Fibroblast of lung (primary cell): ENCODE data around the gene TCF4. TPM values are rescaled to one million over a fixed set of nuclear protein-coding genes. Genes with fewer than 3 reads are reported as not detected.

ENCODE experiments used
- DNase-seq, 2 donors: peaks; one replicate each; pipeline versions ENCODE4 v3.0.0 to v3.0.0-alpha.2; 2010; ENCODE audit warnings: low read depth in 2 of 2
- H2AFZ ChIP-seq: 2 replicates; pipeline ENCODE4 v1.5.1; 2012; ENCODE audit warnings: low read length, control low read depth, inconsistent platforms
- H3K27ac ChIP-seq: 2 replicates; pipeline ENCODE4 v1.5.1; 2011; ENCODE audit warnings: low read length, control low read depth; ENCODE audit not compliant: insufficient read depth
- H3K27me3 ChIP-seq: 2 replicates; pipeline ENCODE4 v1.5.1; 2011; ENCODE audit warnings: mild to moderate bottlenecking, low read length; ENCODE audit not compliant: control insufficient read depth, insufficient read depth
- H3K36me3 ChIP-seq: 2 replicates; pipeline ENCODE4 v1.5.1; 2011; ENCODE audit warnings: low read length; ENCODE audit not compliant: control insufficient read depth, insufficient read depth
- H3K4me1 ChIP-seq: 2 replicates; pipeline ENCODE4 v1.5.1; 2011; ENCODE audit warnings: low read length; ENCODE audit not compliant: control insufficient read depth, insufficient read depth; ENCODE audit errors: extremely low read depth
- H3K4me2 ChIP-seq: 2 replicates; pipeline ENCODE4 v1.5.1; 2011; ENCODE audit warnings: low read length, control low read depth; ENCODE audit not compliant: insufficient read depth; ENCODE audit errors: extremely low read depth
- H3K4me3 ChIP-seq, 4 experiments: fragments of 200-600 bp in 1 of 4; sonication (generic) in 1 of 4; replicated peaks in 1 of 4; 2 replicates each; pipeline ENCODE4 v1.5.1; 2011 to 2016; ENCODE audit warnings: low read length in 4 of 4, low read depth in 3 of 4, mild to moderate bottlenecking in 3 of 4, control low read depth in 2 of 4, inconsistent platforms in 1 of 4, mixed read lengths in 1 of 4; ENCODE audit not compliant: insufficient read depth in 1 of 4; ENCODE audit errors: control extremely low read depth in 1 of 4
- H3K79me2 ChIP-seq: 2 replicates; pipeline ENCODE4 v1.5.1; 2012; ENCODE audit warnings: mild to moderate bottlenecking, low read length, inconsistent platforms; ENCODE audit not compliant: control insufficient read depth, insufficient read depth
- H3K9ac ChIP-seq: 2 replicates; pipeline ENCODE4 v1.5.1; 2011; ENCODE audit warnings: mild to moderate bottlenecking, low read length, control low read depth; ENCODE audit not compliant: insufficient read depth
- H3K9me3 ChIP-seq: 2 replicates; pipeline ENCODE4 v1.5.1; 2012; ENCODE audit warnings: low read depth, low read length; ENCODE audit not compliant: control insufficient read depth, insufficient read depth
- H4K20me1 ChIP-seq: 2 replicates; pipeline ENCODE4 v1.5.1; 2011; ENCODE audit warnings: low read length; ENCODE audit not compliant: control insufficient read depth, insufficient read depth; ENCODE audit errors: extremely low read depth
- CTCF ChIP-seq, 2 donors: IDR thresholded peaks in 1 of 2; conservative IDR thresholded peaks in 1 of 2; 1 replicate in 1 of 2; 2 replicates in 1 of 2; pipeline ENCODE4 v1.5.1; 2011 to 2012; ENCODE audit warnings: low read length in 2 of 2, control low read depth in 1 of 2, inconsistent platforms in 1 of 2, low read depth in 1 of 2, mild to moderate bottlenecking in 1 of 2
- EZH2 ChIP-seq: IDR thresholded peaks from 2 replicates; pipeline ENCODE4 v1.5.1; 2012; ENCODE audit warnings: low read length, control low read depth, mild to moderate bottlenecking; ENCODE audit errors: missing control alignments
- polyA plus RNA-seq, 2 donors: library from polyadenylated mRNA; depleted of rRNA in 1 of 2; stranded (reverse) in 1 of 2; unstranded in 1 of 2; fragments of >200 nt; gene quantifications; 2 replicates each; pipeline ENCODE4 v1.2.1, GENCODE V29; 2011 to 2012; ENCODE audit warnings: missing spikeins in 1 of 2
- total RNA-seq: library from RNA; depleted of rRNA; stranded (reverse); fragments of >200 nt; gene quantifications from 2 replicates; pipeline ENCODE4 v1.2.1, GENCODE V29; 2014

TCF4 gene
- total and polyA plus RNA-seq, 2 donors (not counting 1 experiment from before 2014, with no cell fraction given) = 48.9 to 57.6 TPM

DNA sequence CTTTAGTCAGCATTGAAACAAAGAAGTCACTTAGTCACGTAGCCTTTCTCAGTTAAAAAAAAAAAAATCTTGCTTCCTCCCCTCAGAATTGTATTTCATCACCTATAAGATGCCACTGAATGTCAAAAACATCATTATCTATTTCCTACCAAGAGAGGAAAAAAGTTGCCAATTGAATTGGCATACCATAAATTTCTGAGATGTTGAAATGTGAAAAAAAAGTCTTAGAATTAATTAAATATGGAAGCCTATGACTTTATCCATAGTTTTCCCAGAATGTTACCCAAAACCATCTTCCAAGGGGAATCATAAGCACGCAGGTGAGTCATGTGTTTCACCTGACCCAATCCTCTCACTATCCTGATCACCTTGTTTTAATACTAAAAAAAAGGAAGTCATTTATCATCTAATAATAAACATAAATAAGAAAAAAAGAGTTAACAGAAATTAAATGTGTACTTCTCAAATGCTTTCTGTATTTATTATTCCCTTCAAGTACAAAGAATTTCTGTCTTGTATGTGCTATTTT lies 205.7 kb downstream of the TCF4 start:
- no peak for DNase-seq

GRCh38 chr18:55381277-55381676 lies 206.7 kb downstream of the TCF4 start:
- peak; percentile 95 to 96 for DNase-seq
- Histone ChIP-seq H3K27ac (no peak overlapping the region), H3K4me2 (no peak overlapping the region), H3K4me3 (no peak overlapping the region), H2AFZ (no peak overlapping the region), H3K36me3 (no peaks in the 10 kb centered on the region), H3K9me3 (no peaks in the 10 kb centered on the region), H4K20me1 (no peaks in the 10 kb centered on the region), H3K9ac (no peak overlapping the region), H3K79me2 (no peaks in the 10 kb centered on the region), H3K4me1 (no peaks in the 10 kb centered on the region), H3K27me3 (no peaks in the 10 kb centered on the region)
- TF ChIP-seq CTCF (conservative IDR thresholded peaks at IDR 0.05 in 1 of 2, IDR thresholded peaks at IDR 0.05 in 1 of 2; ENCODE audit: low read depth in 1 of 2, low read length in 2 of 2) (no peak), EZH2 (no peak)

More for the DNA sequence above, 205.7 kb downstream of the TCF4 start:
- H4K20me1 ChIP-seq = no peaks in the 10 kb centered on the region
- H3K9ac ChIP-seq = no peak overlapping the region
- H3K27ac ChIP-seq = no peak overlapping the region
- H2AFZ ChIP-seq = no peak overlapping the region
- H3K79me2 ChIP-seq = no peaks in the 10 kb centered on the region
- H3K36me3 ChIP-seq = no peaks in the 10 kb centered on the region
- no peak for TF ChIP-seq EZH2
- no peak for TF ChIP-seq CTCF (conservative IDR thresholded peaks at IDR 0.05 in 1 of 2, IDR thresholded peaks at IDR 0.05 in 1 of 2; ENCODE audit: low read depth in 1 of 2, low read length in 2 of 2)
- H3K4me2 ChIP-seq = no peak overlapping the region
- H3K27me3 ChIP-seq = no peaks in the 10 kb centered on the region
- H3K4me3 ChIP-seq = no peak overlapping the region
- H3K9me3 ChIP-seq = no peaks in the 10 kb centered on the region
- no peaks in the 10 kb centered on the region for H3K4me1 ChIP-seq

DNA sequence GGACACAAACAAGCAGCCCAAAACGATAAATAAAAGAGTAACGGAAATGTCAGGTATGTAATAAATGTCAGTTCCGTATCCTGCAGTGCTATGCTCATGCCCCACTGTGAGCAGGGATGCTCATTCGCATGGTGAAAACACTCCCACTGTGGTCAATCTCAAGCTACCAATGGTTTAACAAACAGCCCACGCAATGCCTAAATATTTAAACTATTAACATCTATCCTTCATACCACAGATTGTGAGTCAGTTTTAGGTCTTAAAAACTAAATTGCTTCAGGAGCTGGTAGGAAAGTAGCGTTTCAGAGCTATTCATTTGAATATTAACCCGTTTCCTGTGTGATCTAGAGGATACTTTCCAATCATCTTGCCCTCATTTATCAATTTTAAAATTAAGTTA lies 207.4 kb downstream of the TCF4 start:
- TF ChIP-seq EZH2 = no peak
- TF ChIP-seq CTCF (conservative IDR thresholded peaks at IDR 0.05 in 1 of 2, IDR thresholded peaks at IDR 0.05 in 1 of 2; ENCODE audit: low read depth in 1 of 2, low read length in 2 of 2) = no peak
- Histone ChIP-seq H3K36me3 (no peaks in the 10 kb centered on the region), H3K27ac (no peak overlapping the region), H3K27me3 (no peaks in the 10 kb centered on the region), H3K4me3 (no peak overlapping the region), H3K9me3 (no peaks in the 10 kb centered on the region), H3K9ac (no peak overlapping the region), H3K4me2 (no peak overlapping the region), H3K4me1 (no peaks in the 10 kb centered on the region), H4K20me1 (no peaks in the 10 kb centered on the region), H3K79me2 (no peaks in the 10 kb centered on the region), H2AFZ (no peak overlapping the region)
- peak; percentile 4 to 91 for DNase-seq
